ENCODE data around the gene EYA4.
"Not testable (repeated sequence)": the region's sequence is repeated elsewhere in the genome, so short reads cannot be mapped to it uniquely, and the experiment has no call there.

DNA sequence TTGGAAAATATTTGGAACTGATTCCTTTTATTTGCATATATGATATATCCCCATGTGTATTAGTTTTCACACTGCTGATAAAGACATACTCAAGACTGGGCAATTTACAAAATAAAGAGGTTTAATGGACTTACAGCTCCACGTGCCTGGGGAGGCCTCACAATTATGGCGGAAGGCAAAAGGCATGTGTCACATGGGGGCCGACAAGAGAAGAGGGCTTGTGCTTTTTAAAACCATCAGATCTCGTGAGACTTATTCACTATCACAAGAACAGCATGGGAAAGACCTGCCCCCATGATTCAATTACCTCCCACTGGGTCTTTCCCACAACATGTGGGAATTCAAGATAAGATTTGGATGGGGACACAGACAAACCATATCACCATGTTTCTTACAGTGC is 156.4 kb downstream of the EYA4 start:
- TF ChIP-seq, protein P1, sequence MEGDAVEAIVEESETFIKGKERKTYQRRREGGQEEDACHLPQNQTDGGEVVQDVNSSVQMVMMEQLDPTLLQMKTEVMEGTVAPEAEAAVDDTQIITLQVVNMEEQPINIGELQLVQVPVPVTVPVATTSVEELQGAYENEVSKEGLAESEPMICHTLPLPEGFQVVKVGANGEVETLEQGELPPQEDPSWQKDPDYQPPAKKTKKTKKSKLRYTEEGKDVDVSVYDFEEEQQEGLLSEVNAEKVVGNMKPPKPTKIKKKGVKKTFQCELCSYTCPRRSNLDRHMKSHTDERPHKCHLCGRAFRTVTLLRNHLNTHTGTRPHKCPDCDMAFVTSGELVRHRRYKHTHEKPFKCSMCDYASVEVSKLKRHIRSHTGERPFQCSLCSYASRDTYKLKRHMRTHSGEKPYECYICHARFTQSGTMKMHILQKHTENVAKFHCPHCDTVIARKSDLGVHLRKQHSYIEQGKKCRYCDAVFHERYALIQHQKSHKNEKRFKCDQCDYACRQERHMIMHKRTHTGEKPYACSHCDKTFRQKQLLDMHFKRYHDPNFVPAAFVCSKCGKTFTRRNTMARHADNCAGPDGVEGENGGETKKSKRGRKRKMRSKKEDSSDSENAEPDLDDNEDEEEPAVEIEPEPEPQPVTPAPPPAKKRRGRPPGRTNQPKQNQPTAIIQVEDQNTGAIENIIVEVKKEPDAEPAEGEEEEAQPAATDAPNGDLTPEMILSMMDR (IDR thresholded peaks at IDR 0.05 in 8 of 11, conservative IDR thresholded peaks at IDR 0.05 in 3 of 11), result not testable (repeated sequence)
- TF ChIP-seq POLR2A, POLR2AphosphoS5 (IDR thresholded peaks at IDR 0.05): not testable (repeated sequence)
